HEK293 (cell line): ENCODE results near the gene ADRM1.

Experiments
- CTCF ChIA-PET: fragments of 350-600 bp; formaldehyde crosslinking; extraction: SDS; loops from one replicate; lab custom pipeline; 2021; ENCODE audit warnings: antibody characterized with exemption; lab: Yijun Ruan, JAX
- POLR2A ChIA-PET: fragments of 300-600 bp; formaldehyde crosslinking; extraction: SDS; loops from one replicate; lab custom pipeline; 2020; ENCODE audit warnings: antibody characterized with exemption, inconsistent platforms; lab: Yijun Ruan, JAX
- H3K27ac ChIP-seq: fragments of 200-500 bp; sonication (Bioruptor generic); 2 replicates; pipeline ENCODE4 v1.5.1; 2014; ENCODE audit warnings: low read depth, low read length, control low read depth, inconsistent platforms; ENCODE audit errors: extremely low read depth
- H3K36me3 ChIP-seq, 2 experiments: fragments of 200-500 bp in 1 of 2; sonication (Bioruptor generic) in 1 of 2; 1 replicate in 1 of 2; 2 replicates in 1 of 2; pipeline ENCODE4 v1.5.1; 2014 to 2017; ENCODE audit warnings: inconsistent platforms in 2 of 2, low read length in 2 of 2; ENCODE audit not compliant: control insufficient read depth in 2 of 2, insufficient read depth in 1 of 2
- H3K4me1 ChIP-seq: fragments of 200-500 bp; sonication (Bioruptor generic); 2 replicates; pipeline ENCODE4 v1.5.1; 2014; ENCODE audit warnings: mild to moderate bottlenecking, low read length, inconsistent platforms; ENCODE audit not compliant: control insufficient read depth, insufficient read depth
- H3K4me3 ChIP-seq: 2 replicates; pipeline ENCODE4 v1.5.1; 2011; ENCODE audit warnings: low read depth, mild to moderate bottlenecking, control low read depth, low read length, moderate library complexity
- H3K9me3 ChIP-seq: fragments of 200-500 bp; sonication (Bioruptor generic); 2 replicates; pipeline ENCODE4 v1.5.1; 2014; ENCODE audit warnings: low read depth, low read length, inconsistent platforms; ENCODE audit not compliant: control insufficient read depth, insufficient read depth
- GLIS2 ChIP-seq: fragments of 450-650 bp; formaldehyde crosslinking; IDR thresholded peaks from 2 replicates; pipeline ENCODE4 v1.5.1; 2016; ENCODE audit warnings: missing biosample characterization, missing genetic modification characterization
- HIC1 ChIP-seq: fragments of 450-650 bp; formaldehyde crosslinking; IDR thresholded peaks from 2 replicates; pipeline ENCODE4 v1.5.1; 2016; ENCODE audit warnings: missing biosample characterization, missing genetic modification characterization
- IKZF3 ChIP-seq: fragments of 450-650 bp; IDR thresholded peaks from 2 replicates; pipeline ENCODE4 v1.5.0; 2018; ENCODE audit warnings: missing biosample characterization, mild to moderate bottlenecking, missing genetic modification characterization, moderate library complexity
- MEIS1 ChIP-seq: sonication (generic); formaldehyde crosslinking; IDR thresholded peaks from 2 replicates; pipeline ENCODE4 v1.8.1; 2022; ENCODE audit warnings: missing genetic modification reagents, mild to moderate bottlenecking, borderline replicate concordance
- PRDM10 ChIP-seq: fragments of 450-650 bp; formaldehyde crosslinking; IDR thresholded peaks from 2 replicates; pipeline ENCODE4 v1.5.1; 2016; ENCODE audit warnings: missing biosample characterization, missing genetic modification characterization
- REPIN1 ChIP-seq: fragments of 450-650 bp; formaldehyde crosslinking; IDR thresholded peaks from 2 replicates; pipeline ENCODE4 v1.5.1; 2017; ENCODE audit warnings: missing biosample characterization, missing genetic modification characterization, low read depth
- SETDB1 ChIP-seq: IDR thresholded peaks from one replicate; pipeline ENCODE4 v1.6.1; 2017; ENCODE audit warnings: mild to moderate bottlenecking, low read length, moderate library complexity, mixed read lengths; ENCODE audit not compliant: insufficient read length
- ZBTB7A ChIP-seq: fragments of 450-650 bp; formaldehyde crosslinking; IDR thresholded peaks from 2 replicates; pipeline ENCODE4 v1.5.1; 2016; ENCODE audit warnings: low read depth, missing biosample characterization, missing genetic modification characterization
- ZEB2 ChIP-seq: fragments of 450-650 bp; formaldehyde crosslinking; IDR thresholded peaks from 2 replicates; pipeline ENCODE4 v1.5.1; 2016; ENCODE audit warnings: missing biosample characterization, missing genetic modification characterization
- ZFP3 ChIP-seq: fragments of 450-650 bp; formaldehyde crosslinking; IDR thresholded peaks from 2 replicates; pipeline ENCODE4 v1.5.1; 2016; ENCODE audit warnings: low read depth, missing biosample characterization, missing genetic modification characterization
- ZFP69B ChIP-seq: fragments of 450-650 bp; formaldehyde crosslinking; IDR thresholded peaks from 2 replicates; pipeline ENCODE4 v1.5.1; 2016; ENCODE audit warnings: missing biosample characterization, missing genetic modification characterization
- ZNF10 ChIP-seq: fragments of 450-650 bp; formaldehyde crosslinking; IDR thresholded peaks from 2 replicates; pipeline ENCODE4 v1.5.1; 2017; ENCODE audit warnings: missing biosample characterization, missing genetic modification characterization
- ZNF16 ChIP-seq: fragments of 450-650 bp; formaldehyde crosslinking; IDR thresholded peaks from 2 replicates; pipeline ENCODE4 v1.5.1; 2016; ENCODE audit warnings: low read depth, missing biosample characterization, missing genetic modification characterization
- ZNF214 ChIP-seq: fragments of 450-650 bp; formaldehyde crosslinking; IDR thresholded peaks from 2 replicates; pipeline ENCODE4 v1.5.1; 2017; ENCODE audit warnings: missing biosample characterization, mild to moderate bottlenecking, missing genetic modification characterization, borderline replicate concordance
- ZNF391 ChIP-seq: fragments of 450-650 bp; formaldehyde crosslinking; IDR thresholded peaks from 2 replicates; pipeline ENCODE4 v1.5.1; 2016; ENCODE audit warnings: low read depth, missing biosample characterization, missing genetic modification characterization, borderline replicate concordance
- ZNF48 ChIP-seq: fragments of 450-650 bp; formaldehyde crosslinking; IDR thresholded peaks from 2 replicates; pipeline ENCODE4 v1.5.1; 2016; ENCODE audit warnings: missing biosample characterization, missing genetic modification characterization
- ZNF501 ChIP-seq: fragments of 450-650 bp; formaldehyde crosslinking; IDR thresholded peaks from 2 replicates; pipeline ENCODE4 v1.5.1; 2016; ENCODE audit warnings: missing biosample characterization, missing genetic modification characterization
- ZNF571 ChIP-seq: fragments of 450-650 bp; formaldehyde crosslinking; IDR thresholded peaks from 2 replicates; pipeline ENCODE4 v1.5.0; 2017; ENCODE audit warnings: missing biosample characterization, missing genetic modification characterization
- ZNF623 ChIP-seq: fragments of 450-650 bp; formaldehyde crosslinking; IDR thresholded peaks from 2 replicates; pipeline ENCODE4 v1.5.1; 2016; ENCODE audit warnings: missing biosample characterization, missing genetic modification characterization
- ZNF654 ChIP-seq: fragments of 450-650 bp; formaldehyde crosslinking; IDR thresholded peaks from 2 replicates; pipeline ENCODE4 v1.5.1; 2016; ENCODE audit warnings: low read depth, missing biosample characterization, missing genetic modification characterization
- ZNF747 ChIP-seq: fragments of 450-650 bp; formaldehyde crosslinking; IDR thresholded peaks from 2 replicates; pipeline ENCODE4 v1.5.1; 2016; ENCODE audit warnings: missing biosample characterization, missing genetic modification characterization
- ZNF777 ChIP-seq: fragments of 450-650 bp; formaldehyde crosslinking; IDR thresholded peaks from 2 replicates; pipeline ENCODE4 v1.5.1; 2017; ENCODE audit warnings: missing biosample characterization, missing genetic modification characterization, borderline replicate concordance
- ZNF830 ChIP-seq: fragments of 450-650 bp; IDR thresholded peaks from 2 replicates; pipeline ENCODE4 v1.5.0; 2018; ENCODE audit warnings: missing biosample characterization, missing genetic modification characterization, low read depth, mild to moderate bottlenecking, moderate library complexity
- ZSCAN16 ChIP-seq: fragments of 450-650 bp; formaldehyde crosslinking; IDR thresholded peaks from 2 replicates; pipeline ENCODE4 v1.5.1; 2016; ENCODE audit warnings: missing biosample characterization, missing genetic modification characterization
- ZXDB ChIP-seq: fragments of 450-650 bp; formaldehyde crosslinking; IDR thresholded peaks from 2 replicates; pipeline ENCODE4 v1.5.1; 2016; ENCODE audit warnings: missing biosample characterization, missing genetic modification characterization
- TF ChIP-seq, protein P1 (sequence below): fragments of 450-650 bp; formaldehyde crosslinking; IDR thresholded peaks from 2 replicates; pipeline ENCODE4 v1.5.1; 2016; ENCODE audit warnings: missing biosample characterization, missing genetic modification characterization

ADRM1 gene

GRCh38 chr20:62346398-62347150 is 43.8 kb downstream of the ADRM1 start:
- TF ChIP-seq GLIS2 (tag by site-specific recombination) = no peak
- TF ChIP-seq HIC1 = peak; percentile 28; the same call in 1 of the 2 replicates
- CTCF ChIA-PET = interaction anchor here (0.6 kb wide), 2 partner anchors 26 to 36 kb away, joined by 5 to 6 read pairs; no protein-coding TSS in a partner anchor
- Histone ChIP-seq H3K27ac (no peak overlapping the region), H3K4me1 (peaks cover 5% of the 10 kb centered on the region; the same call in 1 of the 2 replicates), H3K9me3 (no peaks in the 10 kb centered on the region), H3K36me3 (peaks cover 5 to 63% of the 10 kb centered on the region in 2 experiments; a peak in 2 of 3 replicates), H3K4me3 (no peak overlapping the region)
- POLR2A ChIA-PET = interaction anchor here (1.4 kb wide), 1 partner anchor 36 kb away, joined by 3 read pairs; no protein-coding TSS in a partner anchor

- POLR2A ChIA-PET = interaction anchor here (1.4 kb wide), 1 partner anchor 36 kb away, joined by 3 read pairs; no protein-coding TSS in a partner anchor
- peaks cover 5 to 68% of the 10 kb centered on the region in 2 experiments; a peak in 2 of 3 replicates for H3K36me3 ChIP-seq
- H3K27ac ChIP-seq = no peak overlapping the region
- CTCF ChIA-PET = no interaction called here
- no peak overlapping the region for H3K4me3 ChIP-seq
- H3K9me3 ChIP-seq = no peaks in the 10 kb centered on the region
- TF ChIP-seq ZNF10 (tag by site-specific recombination) = no peak
- TF ChIP-seq ZFP69B (tag by site-specific recombination) = no peak
- TF ChIP-seq ZXDB (tag by site-specific recombination) = no peak
- TF ChIP-seq ZNF16 = no peak
- no peak for TF ChIP-seq PRDM10 (tag by site-specific recombination)
- TF ChIP-seq ZBTB7A = no peak
- no peak for TF ChIP-seq REPIN1
- no peak for TF ChIP-seq ZFP3 (tag by site-specific recombination)
- TF ChIP-seq ZNF48 (tag by site-specific recombination) = no peak
- TF ChIP-seq MEIS1 (CRISPR knock-in tag) = no peak
- no peak for TF ChIP-seq IKZF3
- TF ChIP-seq ZSCAN16 (tag by site-specific recombination) = no peak
- no peak for TF ChIP-seq ZNF830
- TF ChIP-seq ZNF391 (tag by site-specific recombination) = no peak
- peaks cover 5% of the 10 kb centered on the region; the same call in 1 of the 2 replicates for H3K4me1 ChIP-seq
These were observed 44.3 kb downstream of the ADRM1 start for GRCh38 chr20:62347151-62347404.

DNA sequence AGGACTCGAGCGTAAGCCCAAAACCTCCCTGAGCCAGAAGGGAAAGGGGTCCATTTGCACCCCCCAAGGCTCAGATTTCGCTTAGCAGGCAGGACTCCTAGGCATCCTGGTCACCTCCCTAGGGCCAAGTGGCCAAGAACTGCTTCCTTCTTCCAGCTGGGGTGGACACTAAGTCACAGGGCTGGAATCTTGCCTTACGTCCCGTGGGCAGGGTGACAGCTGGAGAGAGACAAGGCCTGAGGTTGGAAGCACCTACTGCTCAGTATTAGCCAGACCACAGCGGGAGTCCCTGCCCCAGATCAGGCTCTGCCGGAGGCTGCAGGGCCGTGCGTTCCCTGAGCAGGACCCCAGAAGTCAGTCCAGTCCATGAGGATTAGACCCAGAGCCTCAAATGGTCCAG is 44.6 kb downstream of the ADRM1 start:
- ChIA-PET CTCF (no interaction called here), POLR2A (interaction anchor here (1.4 kb wide), 1 partner anchor 35 kb away, joined by 3 read pairs; no protein-coding TSS in a partner anchor)
- Histone ChIP-seq H3K4me1 (peaks cover 5% of the 10 kb centered on the region; the same call in 1 of the 2 replicates), H3K4me3 (no peak overlapping the region), H3K36me3 (peaks cover 5 to 72% of the 10 kb centered on the region in 2 experiments; a peak in 2 of 3 replicates), H3K9me3 (no peaks in the 10 kb centered on the region), H3K27ac (no peak overlapping the region)
- TF ChIP-seq ZNF747 (no peak), SETDB1 (no peak), ZNF571 (tag by site-specific recombination) (no peak), ZNF623 (tag by site-specific recombination) (no peak), ZNF777 (no peak), ZNF654 (tag by site-specific recombination) (no peak), ZNF214 (tag by site-specific recombination) (no peak), ZEB2 (tag by site-specific recombination) (no peak), ZNF501 (no peak)
- TF ChIP-seq, protein P1, sequence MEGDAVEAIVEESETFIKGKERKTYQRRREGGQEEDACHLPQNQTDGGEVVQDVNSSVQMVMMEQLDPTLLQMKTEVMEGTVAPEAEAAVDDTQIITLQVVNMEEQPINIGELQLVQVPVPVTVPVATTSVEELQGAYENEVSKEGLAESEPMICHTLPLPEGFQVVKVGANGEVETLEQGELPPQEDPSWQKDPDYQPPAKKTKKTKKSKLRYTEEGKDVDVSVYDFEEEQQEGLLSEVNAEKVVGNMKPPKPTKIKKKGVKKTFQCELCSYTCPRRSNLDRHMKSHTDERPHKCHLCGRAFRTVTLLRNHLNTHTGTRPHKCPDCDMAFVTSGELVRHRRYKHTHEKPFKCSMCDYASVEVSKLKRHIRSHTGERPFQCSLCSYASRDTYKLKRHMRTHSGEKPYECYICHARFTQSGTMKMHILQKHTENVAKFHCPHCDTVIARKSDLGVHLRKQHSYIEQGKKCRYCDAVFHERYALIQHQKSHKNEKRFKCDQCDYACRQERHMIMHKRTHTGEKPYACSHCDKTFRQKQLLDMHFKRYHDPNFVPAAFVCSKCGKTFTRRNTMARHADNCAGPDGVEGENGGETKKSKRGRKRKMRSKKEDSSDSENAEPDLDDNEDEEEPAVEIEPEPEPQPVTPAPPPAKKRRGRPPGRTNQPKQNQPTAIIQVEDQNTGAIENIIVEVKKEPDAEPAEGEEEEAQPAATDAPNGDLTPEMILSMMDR (tag by site-specific recombination) = no peak
